K562 (cell line): ENCODE results near the gene LIG3. TPM values are rescaled to one million over a fixed set of nuclear protein-coding genes. Genes with fewer than 3 reads are reported as not detected.

ENCODE experiments used
- MIER1 ChIP-seq: fragments of 450-650 bp; IDR thresholded peaks from 2 replicates; pipeline ENCODE4 v1.6.1; 2016; ENCODE audit warnings: antibody characterized with exemption, mild to moderate bottlenecking, low read depth
- NFIC ChIP-seq: fragments of 450-650 bp; IDR thresholded peaks from 2 replicates; pipeline ENCODE4 v1.6.1; 2017; ENCODE audit warnings: mild to moderate bottlenecking, inconsistent platforms
- PCBP1 ChIP-seq: fragments of 200-400 bp; formaldehyde crosslinking; IDR thresholded peaks from 2 replicates; pipeline ENCODE4 v1.6.1; 2018; ENCODE audit warnings: mild to moderate bottlenecking, low read depth, low read length; ENCODE audit not compliant: poor library complexity, severe bottlenecking
- RBM14 ChIP-seq: fragments of 200-400 bp; formaldehyde crosslinking; IDR thresholded peaks from 2 replicates; pipeline ENCODE4 v1.6.1; 2018; ENCODE audit warnings: low read depth, mild to moderate bottlenecking, low read length, moderate library complexity, borderline replicate concordance; ENCODE audit not compliant: insufficient read depth
- ZBTB40 ChIP-seq, 2 experiments: fragments of 450-650 bp in 1 of 2; sonication (generic) in 1 of 2; formaldehyde crosslinking in 1 of 2; IDR thresholded peaks; 2 replicates each; pipeline versions ENCODE4 v1.7.1 to v1.9.0; 2016 to 2022; ENCODE audit warnings: inconsistent platforms in 1 of 2, mild to moderate bottlenecking in 1 of 2, missing genetic modification reagents in 1 of 2
- ZNF778 ChIP-seq: fragments of 450-650 bp; formaldehyde crosslinking; IDR thresholded peaks from 2 replicates; pipeline ENCODE4 v1.4.0; 2020; ENCODE audit warnings: mild to moderate bottlenecking, moderate library complexity
- ZSCAN29 ChIP-seq: fragments of 450-650 bp; IDR thresholded peaks from 2 replicates; pipeline ENCODE4 v1.6.1; 2017
- polyA plus RNA-seq, 8 experiments: library from polyadenylated mRNA; depleted of rRNA in 4 of 8; stranded (reverse) in 5 of 8; unstranded in 3 of 8; fragments of >200 nt; fragmentation: Nextera tagmentation in 2 of 8; fragmentation: Illumina TruSeq in 1 of 8; extraction: Ambion mirVana in 2 of 8; extraction: Trizol in 1 of 8; gene quantifications; 2 replicates each; pipeline versions ENCODE4 v1.2.1 to v1.2.3, GENCODE V29; 2011 to 2014; ENCODE audit warnings: inconsistent platforms in 1 of 8, missing spikeins in 1 of 8
- total RNA-seq, 7 experiments: library from RNA; depleted of rRNA in 6 of 7; stranded (reverse); fragments of >200 nt in 6 of 7; fragmentation: Illumina TruSeq in 2 of 7; extraction: Trizol in 2 of 7; gene quantifications; 2 replicates each; pipeline versions ENCODE4 v1.2.1 to v1.2.3, GENCODE V29; 2011 to 2021; ENCODE audit warnings: low replicate concordance in 1 of 7

LIG3 gene
- total and polyA plus RNA-seq, 9 of the 15 experiments (the other 6 are each of a cell fraction or from before 2014, with no cell fraction given): 7.6 to 75.0 (median 43.0) TPM

GRCh38 chr17:35051183-35051578, 70.9 kb downstream of the LIG3 start (continued):
- no peak for TF ChIP-seq ZSCAN29
- TF ChIP-seq MIER1: no peak
- TF ChIP-seq NFIC: no peak
- TF ChIP-seq RBM14: no peak
- TF ChIP-seq PCBP1: no peak
- TF ChIP-seq ZBTB40 (IDR thresholded peaks at IDR 0.05): peak; percentile 82
- TF ChIP-seq ZBTB40 (CRISPR knock-in tag; IDR thresholded peaks at IDR 0.05): no peak
- TF ChIP-seq ZNF778: no peak
